Measurements from ENCODE around the gene OR2M5. TPM values are rescaled to one million over a fixed set of nuclear protein-coding genes. Genes with fewer than 3 reads are reported as not detected.

Gene OR2M5
- total RNA-seq, 2 donors from 2014 or later, result not detected

- Histone ChIP-seq H3K4me1 (replicated peaks) (no peaks in the 10 kb centered on the region), H3K9me3 (no peaks in the 10 kb centered on the region), H3K27ac (no peak overlapping the region), H3K4me3 (no peak overlapping the region), H3K36me3 (no peaks in the 10 kb centered on the region), H3K27me3 (replicated peaks; ENCODE audit: insufficient read depth) (no peaks in the 10 kb centered on the region)
- no peak for DNase-seq (ENCODE audit: low spot score)
- intact Hi-C loops (cut with DNase I), result no loop called here
- TF ChIP-seq POLR2AphosphoS5 (IDR thresholded peaks at IDR 0.05), result no peak
- WGBS, result 78% methylated on average over 1 of the region's 1 CpG
Measured at GRCh38 chr1:248155927-248156326, 11.0 kb downstream of the OR2M5 start.

DNA sequence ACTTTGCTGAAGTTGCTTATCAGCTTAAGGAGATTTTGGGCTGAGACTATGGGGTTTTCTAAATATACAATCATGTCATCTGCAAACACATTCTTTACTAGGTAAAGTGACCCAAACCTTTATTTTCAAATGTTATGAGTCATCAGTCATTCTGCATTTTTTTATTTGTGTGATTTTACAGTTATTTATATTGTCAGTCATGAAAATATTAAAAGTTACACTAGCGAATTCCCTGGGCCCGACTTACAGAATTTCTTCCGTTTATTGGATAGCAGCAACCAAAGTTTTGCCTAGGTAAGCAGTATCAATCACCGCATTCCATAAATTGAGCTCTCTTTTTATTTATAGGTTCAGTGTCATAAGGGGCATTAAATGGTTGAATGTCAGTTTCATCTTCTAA, 13.8 kb downstream of the OR2M5 start:
- Histone ChIP-seq H3K4me1 (replicated peaks) (no peaks in the 10 kb centered on the region), H3K9me3 (no peaks in the 10 kb centered on the region), H3K36me3 (no peaks in the 10 kb centered on the region), H3K27ac (no peak overlapping the region), H3K4me3 (no peak overlapping the region), H3K27me3 (replicated peaks; ENCODE audit: insufficient read depth) (no peaks in the 10 kb centered on the region)
- DNase-seq (ENCODE audit: low spot score), result no peak
- intact Hi-C loops (cut with DNase I), result no loop called here
- TF ChIP-seq POLR2AphosphoS5 (IDR thresholded peaks at IDR 0.05) (no peak), POLR2A (IDR thresholded peaks at IDR 0.05) (no peak)
- TF ChIP-seq, protein P1, sequence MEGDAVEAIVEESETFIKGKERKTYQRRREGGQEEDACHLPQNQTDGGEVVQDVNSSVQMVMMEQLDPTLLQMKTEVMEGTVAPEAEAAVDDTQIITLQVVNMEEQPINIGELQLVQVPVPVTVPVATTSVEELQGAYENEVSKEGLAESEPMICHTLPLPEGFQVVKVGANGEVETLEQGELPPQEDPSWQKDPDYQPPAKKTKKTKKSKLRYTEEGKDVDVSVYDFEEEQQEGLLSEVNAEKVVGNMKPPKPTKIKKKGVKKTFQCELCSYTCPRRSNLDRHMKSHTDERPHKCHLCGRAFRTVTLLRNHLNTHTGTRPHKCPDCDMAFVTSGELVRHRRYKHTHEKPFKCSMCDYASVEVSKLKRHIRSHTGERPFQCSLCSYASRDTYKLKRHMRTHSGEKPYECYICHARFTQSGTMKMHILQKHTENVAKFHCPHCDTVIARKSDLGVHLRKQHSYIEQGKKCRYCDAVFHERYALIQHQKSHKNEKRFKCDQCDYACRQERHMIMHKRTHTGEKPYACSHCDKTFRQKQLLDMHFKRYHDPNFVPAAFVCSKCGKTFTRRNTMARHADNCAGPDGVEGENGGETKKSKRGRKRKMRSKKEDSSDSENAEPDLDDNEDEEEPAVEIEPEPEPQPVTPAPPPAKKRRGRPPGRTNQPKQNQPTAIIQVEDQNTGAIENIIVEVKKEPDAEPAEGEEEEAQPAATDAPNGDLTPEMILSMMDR (IDR thresholded peaks at IDR 0.05), result no peak
- WGBS, result 90% methylated on average over 4 of the region's 4 CpGs

DNA sequence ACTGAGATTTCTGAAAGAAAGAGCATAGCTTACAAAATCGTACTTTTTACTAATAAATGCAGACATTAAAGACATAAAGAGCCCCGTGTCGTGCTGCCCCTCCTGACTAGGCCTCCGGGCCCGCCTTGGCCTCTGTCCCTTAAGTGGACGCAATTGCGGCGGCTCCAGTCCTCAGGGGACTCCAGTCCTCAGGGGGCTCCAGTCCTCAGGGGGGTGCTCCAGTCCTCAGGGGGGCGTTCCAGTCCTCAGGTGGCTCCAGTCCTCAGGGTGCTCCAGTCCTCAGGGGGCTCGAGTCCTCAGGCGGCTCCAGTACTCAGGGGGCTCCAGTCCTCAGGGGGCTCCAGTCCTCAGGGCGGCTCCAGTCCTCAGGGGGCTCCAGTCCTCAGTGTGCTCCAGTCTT, 19.1 kb downstream of the OR2M5 start:
- WGBS, result 85% methylated on average over 12 of the region's 12 CpGs
- Histone ChIP-seq H3K9me3 (no peaks in the 10 kb centered on the region), H3K27ac (no peak overlapping the region), H3K4me1 (replicated peaks) (no peaks in the 10 kb centered on the region), H3K36me3 (no peaks in the 10 kb centered on the region), H3K27me3 (replicated peaks; ENCODE audit: insufficient read depth) (no peaks in the 10 kb centered on the region), H3K4me3 (no peak overlapping the region)
- intact Hi-C loops (cut with DNase I), result no loop called here
- DNase-seq (ENCODE audit: low spot score), result no peak
- no peak for TF ChIP-seq POLR2A (IDR thresholded peaks at IDR 0.05)
- TF ChIP-seq, protein P1 (IDR thresholded peaks at IDR 0.05), result no peak
- TF ChIP-seq POLR2AphosphoS5 (IDR thresholded peaks at IDR 0.05), result no peak

- DNase-seq (ENCODE audit: low spot score), result no peak
- WGBS, result 97% methylated on average over 13 of the region's 14 CpGs
- Histone ChIP-seq H3K4me1 (replicated peaks) (no peaks in the 10 kb centered on the region), H3K9me3 (no peaks in the 10 kb centered on the region), H3K27me3 (replicated peaks; ENCODE audit: insufficient read depth) (no peaks in the 10 kb centered on the region), H3K27ac (no peak overlapping the region), H3K4me3 (no peak overlapping the region), H3K36me3 (no peaks in the 10 kb centered on the region)
- TF ChIP-seq, protein P1 (IDR thresholded peaks at IDR 0.05), result no peak
- TF ChIP-seq POLR2AphosphoS5 (IDR thresholded peaks at IDR 0.05) (no peak), POLR2A (IDR thresholded peaks at IDR 0.05) (no peak)
- intact Hi-C loops (cut with DNase I), result no loop called here
Measured at GRCh38 chr1:248165186-248165585, 20.2 kb downstream of the OR2M5 start.

GRCh38 chr1:248174521-248174920, 29.6 kb downstream of the OR2M5 start, which contains the start of gene OR2M2:
TSS of gene OR2M2 (plus strand) at chr1:248174821. CDS start at chr1:248179986, 5,165 bp downstream.
- no peaks in the 10 kb centered on the region for H3K9me3 ChIP-seq
- TF ChIP-seq POLR2AphosphoS5 (IDR thresholded peaks at IDR 0.05) (no peak), POLR2A (IDR thresholded peaks at IDR 0.05) (no peak)
- TF ChIP-seq, protein P1 (IDR thresholded peaks at IDR 0.05), result no peak
- H3K4me1 ChIP-seq (replicated peaks), result no peaks in the 10 kb centered on the region
- no peaks in the 10 kb centered on the region for H3K27me3 ChIP-seq (replicated peaks; ENCODE audit: insufficient read depth)
- no peak within 1 kb of the TSS for H3K4me3 ChIP-seq
- intact Hi-C loops (cut with DNase I), result no loop called here
- no peak within 1 kb of the TSS for H3K27ac ChIP-seq
- DNase-seq (ENCODE audit: low spot score), result no peak
- no peaks in the 10 kb centered on the region for H3K36me3 ChIP-seq
